Caco-2 (cell line): ENCODE measurements around the gene PLPPR3. TPM values are rescaled to one million over a fixed set of nuclear protein-coding genes. Genes with fewer than 3 reads are reported as not detected.

Source experiments
- BruUV-seq: library from RNA; stranded (reverse); fragments of 400-500 nt; replicated peaks from 2 replicates; lab custom pipeline; 2021; lab: Mats Ljungman, UMichigan
- CTCF ChIA-PET: fragments of 300-600 bp; sonication (Branson Sonifier 250); formaldehyde crosslinking; loops from one replicate; lab custom pipeline; 2022; ENCODE audit warnings: antibody characterized with exemption; lab: Charles Lee
- POLR2A ChIA-PET: fragments of 300-600 bp; sonication (Branson Sonifier 250); formaldehyde crosslinking; loops from one replicate; lab custom pipeline; 2022; ENCODE audit warnings: antibody characterized with exemption; lab: Charles Lee
- DNase-seq, 2 experiments: peaks; one replicate each; pipeline versions ENCODE4 v3.0.0 to v3.0.0-alpha.2; 2020 to 2022
- H3K27me3 ChIP-seq: replicated peaks from 2 replicates; pipeline ENCODE4 v1.6.0; 2011; ENCODE audit warnings: low read length; ENCODE audit not compliant: control insufficient read depth, insufficient read depth
- H3K36me3 ChIP-seq: 2 replicates; pipeline ENCODE4 v1.5.1; 2011; ENCODE audit warnings: low read length; ENCODE audit not compliant: control insufficient read depth, insufficient read depth
- H3K4me1 ChIP-seq: fragments of 250-450 bp; sonication (Bioruptor Pico); 2 replicates; pipeline ENCODE4 v1.5.1; 2020; ENCODE audit warnings: mild to moderate bottlenecking
- H3K4me3 ChIP-seq: 2 replicates; pipeline ENCODE4 v1.5.1; 2011; ENCODE audit warnings: low read depth, mild to moderate bottlenecking, control low read depth, low read length
- H3K9me3 ChIP-seq: fragments of 250-450 bp; sonication (Bioruptor Pico); 2 replicates; pipeline ENCODE4 v1.5.1; 2020; ENCODE audit warnings: mild to moderate bottlenecking, moderate library complexity
- H3K27ac Mint-ChIP-seq: one replicate; pipeline ENCODE4 v1.8.0; 2022; ENCODE audit warnings: mixed read lengths; ENCODE audit not compliant: unreplicated experiment
- H3K27me3 Mint-ChIP-seq: one replicate; pipeline ENCODE4 v1.8.0; 2022; ENCODE audit warnings: mixed read lengths; ENCODE audit not compliant: insufficient read depth, unreplicated experiment
- H3K36me3 Mint-ChIP-seq: one replicate; pipeline ENCODE4 v1.8.0; 2022; ENCODE audit warnings: mild to moderate bottlenecking, mixed read lengths; ENCODE audit not compliant: insufficient read depth, unreplicated experiment
- H3K4me1 Mint-ChIP-seq: one replicate; pipeline ENCODE4 v1.8.0; 2022; ENCODE audit warnings: low read depth, mixed read lengths; ENCODE audit not compliant: unreplicated experiment
- H3K4me3 Mint-ChIP-seq: one replicate; pipeline ENCODE4 v1.8.0; 2022; ENCODE audit warnings: mild to moderate bottlenecking, moderate library complexity, mixed read lengths; ENCODE audit not compliant: unreplicated experiment
- H3K9me3 Mint-ChIP-seq: one replicate; pipeline ENCODE4 v1.8.0; 2022; ENCODE audit warnings: mixed read lengths; ENCODE audit not compliant: unreplicated experiment
- CTCF ChIP-seq, 2 experiments: fragments of 200-600 bp in 1 of 2; IDR thresholded peaks; 1 replicate in 1 of 2; 2 replicates in 1 of 2; pipeline versions ENCODE4 v1.5.1 to v1.8.0; 2011 to 2022; ENCODE audit warnings: antibody characterized with exemption in 1 of 2, control low read depth in 1 of 2, inconsistent platforms in 1 of 2, low read depth in 1 of 2, low read length in 1 of 2, mild to moderate bottlenecking in 1 of 2, moderate library complexity in 1 of 2; ENCODE audit not compliant: insufficient read depth in 1 of 2, severe bottlenecking in 1 of 2, unreplicated experiment in 1 of 2
- intact Hi-C: fragments of 100-400 bp; cut with micrococcal nuclease; formaldehyde crosslinking; loops from one replicate; pipeline ENCODE4 v1.10.0; 2022; ENCODE audit not compliant: unreplicated experiment
- total RNA-seq: library from RNA; stranded (reverse); gene quantifications from 2 replicates; pipeline ENCODE4 v1.2.3, GENCODE V29; 2022

The PLPPR3 gene
- total RNA-seq, 1 experiment from 2014 or later, result 7.1 TPM

DNA sequence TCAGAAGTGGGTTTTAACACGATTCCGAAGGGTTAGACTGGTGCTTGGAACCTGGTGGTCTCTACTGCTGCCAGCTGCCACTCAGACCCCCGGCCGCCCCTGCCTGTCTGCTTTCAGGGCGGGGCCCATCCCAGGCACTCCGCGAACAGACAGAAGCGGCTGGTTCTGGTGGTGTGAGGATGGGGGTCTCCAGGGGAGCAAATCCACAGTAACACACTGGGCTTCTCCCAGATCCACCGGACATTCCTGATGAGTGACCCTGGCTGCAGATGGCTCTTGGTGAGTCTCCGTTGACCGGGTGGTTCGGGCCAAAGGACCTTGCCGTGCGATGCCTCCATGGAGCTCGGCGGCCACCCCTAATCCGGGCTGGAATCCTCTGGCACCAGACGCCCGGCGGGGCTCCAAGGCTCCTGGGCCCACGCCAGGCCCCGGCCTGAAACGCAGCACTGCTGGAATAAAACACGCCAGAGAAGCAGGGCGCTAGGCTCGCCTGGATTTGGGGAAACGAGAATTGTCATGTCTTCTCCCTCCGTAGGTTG, 26.6 kb downstream of the PLPPR3 start:
- Histone ChIP-seq H3K36me3 (peaks cover 4% of the 10 kb centered on the region; the same call in 1 of the 2 replicates), H3K4me3 (no peak overlapping the region), H3K9me3 (no peaks in the 10 kb centered on the region), H3K4me1 (peaks cover 13% of the 10 kb centered on the region), H3K27me3 (no peaks in the 10 kb centered on the region)
- Mint-ChIP-seq H3K4me1 (peaks cover 9% of the 10 kb centered on the region), H3K27me3 (no peaks in the 10 kb centered on the region), H3K4me3 (peak overlapping the region; percentile 22), H3K9me3 (no peaks in the 10 kb centered on the region), H3K27ac (no peak overlapping the region), H3K36me3 (peaks cover 71% of the 10 kb centered on the region)
- ChIA-PET CTCF (no interaction called here), POLR2A (interaction anchor here (0.5 kb wide), 1 partner anchor 59 kb away, joined by 3 read pairs; no protein-coding TSS in a partner anchor)
- DNase-seq, result no peak
- intact Hi-C loops, result no loop called here
- no peak for TF ChIP-seq CTCF (IDR thresholded peaks at IDR 0.05; ENCODE audit: insufficient read depth in 1 of 2, low read depth in 1 of 2, low read length in 1 of 2, severe bottlenecking in 1 of 2, unreplicated experiment in 1 of 2)
- BruUV-seq, result no TSS peak

DNA sequence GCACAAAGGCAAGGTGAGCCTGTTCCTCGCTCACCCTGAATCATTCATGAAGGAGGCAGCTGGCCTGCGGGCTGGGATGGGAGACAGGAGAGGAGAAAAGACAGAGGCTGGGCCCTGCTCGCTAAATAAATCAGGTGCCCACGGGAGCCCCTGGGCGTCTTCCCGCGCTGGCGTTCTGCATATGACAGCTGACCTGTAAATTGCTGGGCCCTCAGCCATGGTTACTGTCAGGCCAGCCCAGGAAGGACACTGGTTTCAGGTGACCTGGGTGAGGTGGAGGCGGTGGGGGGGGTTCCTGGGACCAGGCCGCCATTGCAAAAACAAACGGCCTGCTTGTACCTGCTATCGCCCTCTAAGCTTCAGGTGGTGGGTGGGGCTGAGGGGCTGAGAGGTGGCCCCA, 27.9 kb downstream of the PLPPR3 start:
- BruUV-seq, result no TSS peak
- no peaks in the 10 kb centered on the region for H3K27me3 ChIP-seq
- H3K4me1 ChIP-seq, result peaks cover 5% of the 10 kb centered on the region; the same call in 1 of the 2 replicates
- peaks cover 12% of the 10 kb centered on the region for H3K4me1 Mint-ChIP-seq
- H3K9me3 ChIP-seq, result no peaks in the 10 kb centered on the region
- no peak overlapping the region for H3K4me3 Mint-ChIP-seq
- H3K36me3 Mint-ChIP-seq, result peaks cover 71% of the 10 kb centered on the region
- H3K9me3 Mint-ChIP-seq, result no peaks in the 10 kb centered on the region
- H3K36me3 ChIP-seq, result no peaks in the 10 kb centered on the region; the same call in 1 of the 2 replicates
- no peak for DNase-seq
- H3K27me3 Mint-ChIP-seq, result no peaks in the 10 kb centered on the region
- ChIA-PET POLR2A (interaction anchor here (0.5 kb wide), 1 partner anchor 42 kb away, joined by 5 read pairs; no protein-coding TSS in a partner anchor), CTCF (no interaction called here)
- H3K27ac Mint-ChIP-seq, result no peak overlapping the region
- no peak overlapping the region for H3K4me3 ChIP-seq
- TF ChIP-seq CTCF (IDR thresholded peaks at IDR 0.05; ENCODE audit: insufficient read depth in 1 of 2, low read depth in 1 of 2, low read length in 1 of 2, severe bottlenecking in 1 of 2, unreplicated experiment in 1 of 2), result no peak
- intact Hi-C loops, result no loop called here

DNA sequence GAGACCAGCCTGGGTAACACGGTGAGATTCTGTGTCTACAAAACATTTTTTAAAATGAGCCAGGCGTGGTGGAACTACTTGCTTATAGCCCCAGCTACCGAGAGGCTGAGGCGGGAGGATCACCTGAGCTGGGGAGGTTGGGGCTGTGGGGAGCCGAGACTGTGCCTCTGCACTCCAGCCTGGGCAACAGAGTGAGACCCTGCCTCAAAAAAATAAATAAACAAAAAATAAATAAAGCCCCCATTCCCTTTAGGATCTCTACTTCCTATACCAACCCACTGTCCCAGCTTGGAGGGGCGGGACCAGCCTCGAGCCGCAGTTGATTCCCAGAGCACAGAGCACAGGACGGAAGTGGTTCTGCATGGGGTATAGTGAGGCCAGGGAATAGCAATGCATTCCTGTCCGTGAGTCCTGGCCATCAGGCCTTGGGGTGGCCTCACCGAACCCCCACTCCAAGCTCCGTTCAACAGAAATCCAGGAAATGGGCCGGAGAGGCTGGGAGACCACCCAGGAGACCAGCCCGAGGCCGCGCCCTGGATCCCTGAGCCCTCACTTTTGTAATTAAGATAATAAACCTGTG, 29.4 kb downstream of the PLPPR3 start:
- Histone ChIP-seq H3K27me3 (no peaks in the 10 kb centered on the region), H3K36me3 (no peaks in the 10 kb centered on the region; the same call in 1 of the 2 replicates), H3K4me3 (no peak overlapping the region), H3K9me3 (no peaks in the 10 kb centered on the region), H3K4me1 (peaks cover 5% of the 10 kb centered on the region; the same call in 1 of the 2 replicates)
- BruUV-seq, result no TSS peak
- CTCF ChIA-PET, result no interaction called here
- intact Hi-C loops, result no loop called here
- no peak for DNase-seq
- Mint-ChIP-seq H3K9me3 (no peaks in the 10 kb centered on the region), H3K36me3 (peaks cover 70% of the 10 kb centered on the region), H3K27me3 (no peaks in the 10 kb centered on the region), H3K4me3 (no peak overlapping the region), H3K4me1 (peaks cover 12% of the 10 kb centered on the region), H3K27ac (no peak overlapping the region)
- no peak for TF ChIP-seq CTCF (IDR thresholded peaks at IDR 0.05; ENCODE audit: insufficient read depth in 1 of 2, low read depth in 1 of 2, low read length in 1 of 2, severe bottlenecking in 1 of 2, unreplicated experiment in 1 of 2)
- POLR2A ChIA-PET, result no interaction called here
